ENCODE measurements around the gene FAM83D. TPM values are rescaled to one million over a fixed set of nuclear protein-coding genes. Genes with fewer than 3 reads are reported as not detected.

FAM83D gene
- total and polyA plus RNA-seq, 7 donors: 1.2 to 291 (median 14.9) TPM

DNA sequence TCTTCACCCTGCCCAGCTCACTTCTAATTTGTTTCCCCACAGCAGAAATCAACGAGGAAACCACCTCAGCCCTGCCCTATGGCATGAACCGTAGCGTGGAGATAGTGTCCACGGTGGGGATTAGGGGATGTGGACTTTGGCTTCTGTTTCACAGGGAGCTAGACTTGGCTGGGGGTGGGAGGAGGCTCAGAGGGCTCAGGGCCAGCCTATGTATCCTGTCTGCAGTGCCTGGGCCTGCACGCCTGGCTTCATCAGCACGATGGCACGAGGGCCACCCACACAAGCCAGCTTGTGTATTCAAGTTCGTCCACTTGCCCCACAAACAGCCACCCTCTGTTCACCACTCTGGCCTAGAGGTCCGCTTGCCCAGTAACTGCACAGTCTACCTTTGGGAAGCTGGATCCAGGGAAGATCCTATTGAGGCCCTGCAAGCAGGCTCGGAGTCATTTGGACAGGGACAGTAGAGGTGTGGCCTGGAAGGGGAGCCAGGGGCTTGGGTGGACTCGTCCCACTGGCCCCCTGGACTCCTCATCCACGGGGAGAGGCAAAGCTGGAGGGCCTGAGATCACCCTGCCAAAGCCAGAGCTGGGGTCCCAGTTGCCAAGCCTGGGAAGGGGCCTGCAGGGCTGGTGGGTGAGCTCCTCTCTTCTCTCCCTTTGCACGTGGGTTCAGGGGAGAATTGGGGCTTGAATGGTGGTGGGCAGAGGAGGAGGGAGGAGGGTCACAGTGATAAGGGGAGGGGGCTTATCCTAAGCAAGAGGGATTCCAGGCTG is 38.0 kb upstream of the FAM83D start:
- no peaks in the 10 kb centered on the region for H3K9me3 ChIP-seq
- no peak overlapping the region for H3K4me3 ChIP-seq
- 67 to 80% methylated on average over 13 of the region's 13 CpGs for WGBS, 2 donors
- TF ChIP-seq POLR2AphosphoS5 (IDR thresholded peaks at IDR 0.05): no peak
- TF ChIP-seq EP300 (IDR thresholded peaks at IDR 0.05): no peak
- TF ChIP-seq, protein P1, sequence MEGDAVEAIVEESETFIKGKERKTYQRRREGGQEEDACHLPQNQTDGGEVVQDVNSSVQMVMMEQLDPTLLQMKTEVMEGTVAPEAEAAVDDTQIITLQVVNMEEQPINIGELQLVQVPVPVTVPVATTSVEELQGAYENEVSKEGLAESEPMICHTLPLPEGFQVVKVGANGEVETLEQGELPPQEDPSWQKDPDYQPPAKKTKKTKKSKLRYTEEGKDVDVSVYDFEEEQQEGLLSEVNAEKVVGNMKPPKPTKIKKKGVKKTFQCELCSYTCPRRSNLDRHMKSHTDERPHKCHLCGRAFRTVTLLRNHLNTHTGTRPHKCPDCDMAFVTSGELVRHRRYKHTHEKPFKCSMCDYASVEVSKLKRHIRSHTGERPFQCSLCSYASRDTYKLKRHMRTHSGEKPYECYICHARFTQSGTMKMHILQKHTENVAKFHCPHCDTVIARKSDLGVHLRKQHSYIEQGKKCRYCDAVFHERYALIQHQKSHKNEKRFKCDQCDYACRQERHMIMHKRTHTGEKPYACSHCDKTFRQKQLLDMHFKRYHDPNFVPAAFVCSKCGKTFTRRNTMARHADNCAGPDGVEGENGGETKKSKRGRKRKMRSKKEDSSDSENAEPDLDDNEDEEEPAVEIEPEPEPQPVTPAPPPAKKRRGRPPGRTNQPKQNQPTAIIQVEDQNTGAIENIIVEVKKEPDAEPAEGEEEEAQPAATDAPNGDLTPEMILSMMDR (IDR thresholded peaks at IDR 0.05): no peak
- TF ChIP-seq POLR2A (IDR thresholded peaks at IDR 0.05): no peak
- no peaks in the 10 kb centered on the region for H3K4me1 ChIP-seq
- intact Hi-C loops (cut with DNase I): no loop called here
- no peak overlapping the region for H3K27ac ChIP-seq
- no peak for DNase-seq
- H3K27me3 ChIP-seq: peaks cover 0 to 8% (median 5%) of the 10 kb centered on the region in 3 donors
- H3K36me3 ChIP-seq: no peaks in the 10 kb centered on the region

DNA sequence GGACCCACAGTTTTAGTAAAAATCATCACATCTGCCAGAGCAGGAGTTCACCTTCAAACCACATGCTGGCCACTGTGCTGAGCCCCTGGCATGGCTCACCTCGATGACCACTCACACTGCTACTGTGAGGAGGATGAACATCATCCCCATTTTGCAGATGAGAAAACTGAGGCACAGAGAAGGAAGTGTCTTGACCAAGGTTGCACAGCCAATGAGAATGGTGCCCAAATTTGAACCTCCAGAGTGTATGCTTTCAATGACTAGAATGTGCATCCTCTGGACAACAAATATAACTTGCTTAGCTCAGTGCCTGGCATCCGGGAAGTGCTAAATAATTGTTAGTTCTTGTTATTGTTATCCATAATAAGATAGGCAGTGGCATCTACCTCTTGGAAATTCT is 37.2 kb upstream of the FAM83D start:
- Histone ChIP-seq H3K36me3 (no peaks in the 10 kb centered on the region), H3K27ac (no peak overlapping the region), H3K9me3 (no peaks in the 10 kb centered on the region), H3K4me3 (no peak overlapping the region), H3K27me3 (peaks cover 0 to 16% (median 12%) of the 10 kb centered on the region in 3 donors), H3K4me1 (peaks cover 0 to 7% (median 3%) of the 10 kb centered on the region in 4 donors)
- no peak for DNase-seq
- TF ChIP-seq, protein P1 (IDR thresholded peaks at IDR 0.05): no peak
- TF ChIP-seq POLR2A (IDR thresholded peaks at IDR 0.05) (no peak), EP300 (IDR thresholded peaks at IDR 0.05) (no peak), POLR2AphosphoS5 (IDR thresholded peaks at IDR 0.05) (no peak)
- intact Hi-C loops (cut with DNase I): no loop called here
- 66 to 87% methylated on average over 2 of the region's 2 CpGs for WGBS, 2 donors

DNA sequence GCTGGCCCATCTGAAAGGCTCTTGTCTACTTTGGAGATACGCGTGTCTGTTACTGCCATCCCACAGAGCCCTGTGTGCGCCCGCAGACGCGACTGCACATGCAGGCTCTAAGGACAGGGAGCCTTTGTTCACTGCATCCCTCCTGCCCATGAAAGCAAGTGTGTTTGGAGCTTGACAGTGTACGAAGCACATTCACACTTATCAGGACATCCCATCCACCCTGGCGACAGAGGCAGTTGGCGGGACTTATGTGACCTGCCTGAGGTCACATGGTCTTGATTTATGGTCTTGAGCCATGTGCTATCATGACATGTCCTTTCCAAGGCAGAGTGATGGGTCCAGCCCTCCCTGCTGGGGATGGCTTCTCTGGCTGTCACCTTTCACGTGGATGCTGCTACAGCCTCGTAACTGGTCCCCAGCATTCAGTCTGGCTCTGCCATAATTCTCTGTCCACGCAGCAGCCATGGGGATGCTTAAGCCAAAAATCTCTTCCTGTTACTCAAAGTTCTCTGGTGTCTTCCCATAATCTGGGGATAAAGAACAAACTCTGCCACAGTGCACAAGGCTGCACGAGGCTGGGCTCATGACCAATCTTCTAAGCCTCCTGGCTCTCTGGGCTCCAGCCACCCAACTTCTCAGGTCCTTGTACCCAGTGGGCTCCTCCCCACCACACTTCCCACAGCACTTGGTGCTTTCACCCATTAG is 36.3 kb upstream of the FAM83D start:
- intact Hi-C loops (cut with DNase I): loop anchor here (5.0 kb wide), 1 partner anchor 243 kb away; no protein-coding TSS in a partner anchor

DNA sequence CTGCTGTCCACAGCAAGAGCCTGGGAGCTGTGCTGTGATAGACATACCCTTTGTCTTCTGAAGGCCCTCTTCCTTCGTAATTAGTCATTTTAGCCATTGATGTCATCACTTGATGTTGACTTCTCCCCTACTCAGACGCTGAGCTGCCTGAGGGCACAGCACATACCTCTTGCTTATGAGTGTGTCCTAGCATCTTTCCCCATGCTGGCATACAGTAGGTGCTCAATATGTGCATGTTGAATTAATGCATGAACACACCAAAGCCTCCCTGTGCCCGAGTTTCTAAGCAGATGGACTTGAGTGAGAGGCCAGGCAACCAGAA is 35.8 kb upstream of the FAM83D start:
- Histone ChIP-seq H3K4me3 (no peak overlapping the region), H3K36me3 (no peaks in the 10 kb centered on the region), H3K4me1 (peaks cover 0 to 10% (median 5%) of the 10 kb centered on the region in 4 donors), H3K27ac (no peak overlapping the region), H3K27me3 (peaks cover 0 to 18% (median 17%) of the 10 kb centered on the region in 3 donors), H3K9me3 (no peaks in the 10 kb centered on the region)
- TF ChIP-seq EP300 (IDR thresholded peaks at IDR 0.05) (no peak), POLR2A (IDR thresholded peaks at IDR 0.05) (no peak), POLR2AphosphoS5 (IDR thresholded peaks at IDR 0.05) (no peak)
- TF ChIP-seq, protein P1 (IDR thresholded peaks at IDR 0.05): no peak
- intact Hi-C loops (cut with DNase I): loop anchor here (5.0 kb wide), 1 partner anchor 243 kb away; no protein-coding TSS in a partner anchor
- no peak for DNase-seq
- WGBS, 2 donors: 58 to 74% methylated on average over 3 of the region's 3 CpGs

More for the DNA sequence above, 36.3 kb upstream of the FAM83D start:
- Histone ChIP-seq H3K27me3 (peaks cover 0 to 18% (median 17%) of the 10 kb centered on the region in 3 donors), H3K27ac (no peak overlapping the region), H3K36me3 (no peaks in the 10 kb centered on the region), H3K9me3 (no peaks in the 10 kb centered on the region), H3K4me3 (no peak overlapping the region), H3K4me1 (peaks cover 0 to 10% (median 5%) of the 10 kb centered on the region in 4 donors)
- no peak for DNase-seq
- WGBS, 2 donors: 58 to 74% methylated on average over 13 of the region's 13 CpGs
- TF ChIP-seq, protein P1 (IDR thresholded peaks at IDR 0.05): no peak
- TF ChIP-seq EP300 (IDR thresholded peaks at IDR 0.05): no peak
- no peak for TF ChIP-seq POLR2AphosphoS5 (IDR thresholded peaks at IDR 0.05)
- no peak for TF ChIP-seq POLR2A (IDR thresholded peaks at IDR 0.05)

Measured in sigmoid colon (tissue), 7 donors.